GM12878 (cell line): ENCODE results near the gene SARDH. TPM values are rescaled to one million over a fixed set of nuclear protein-coding genes. Genes with fewer than 3 reads are reported as not detected.

Experiments used
- ATAC-seq: fragments of 200-7000 bp; cut with Tn5 transposase; 3 replicates; pipeline ENCODE4 v1.9.1; 2020; ENCODE audit warnings: mild to moderate bottlenecking, moderate library complexity
- BruUV-seq: library from RNA; stranded (reverse); fragments of 400-500 nt; replicated peaks from 2 replicates; lab custom pipeline; 2021; lab: Mats Ljungman, UMichigan
- CTCF ChIA-PET: fragments of 300-600 bp; sonication (Branson Sonifier 250); formaldehyde crosslinking; extraction: SDS; loops from one replicate; lab custom pipeline; 2021; ENCODE audit warnings: inconsistent platforms; lab: Yijun Ruan, JAX
- POLR2A ChIA-PET: fragments of 350-600 bp; formaldehyde crosslinking; extraction: SDS; loops from one replicate; lab custom pipeline; 2021; ENCODE audit warnings: inconsistent platforms; lab: Charles Lee
- RAD21 ChIA-PET: fragments of 300-600 bp; sonication (Branson Sonifier 250); formaldehyde crosslinking; loops from one replicate; lab custom pipeline; 2023; ENCODE audit warnings: antibody characterized with exemption; ENCODE audit not compliant: unreplicated experiment; lab: Charles Lee
- SMC1A ChIA-PET: fragments of 300-600 bp; sonication (Branson Sonifier 250); formaldehyde crosslinking; loops from one replicate; lab custom pipeline; 2023; ENCODE audit not compliant: unreplicated experiment, uncharacterized antibody; lab: Charles Lee
- DNase-seq: peaks from one replicate; pipeline ENCODE4 v3.0.0-alpha.2; 2011; ENCODE audit warnings: low read depth, low spot score
- FAIRE-seq: peaks from 3 replicates; lab custom pipeline; 2011; peaks lifted over from hg19 to GRCh38; lab: Jason Lieb, UNC
- H2AFZ ChIP-seq: 2 replicates; pipeline ENCODE4 v1.6.0; 2011; ENCODE audit warnings: low read depth, low read length, control low read depth; ENCODE audit not compliant: control insufficient read depth
- H3K27ac ChIP-seq: 2 replicates; pipeline ENCODE4 v1.5.1; 2011; ENCODE audit warnings: control low read depth; ENCODE audit not compliant: control insufficient read depth, insufficient read depth
- H3K27me3 ChIP-seq, 2 experiments: replicated peaks in 1 of 2; 2 replicates each; pipeline versions ENCODE4 v1.6.0 to v1.6.1; 2011; ENCODE audit warnings: low read length in 1 of 2; ENCODE audit not compliant: control insufficient read depth in 2 of 2, insufficient read depth in 2 of 2
- H3K36me3 ChIP-seq, 2 experiments: 2 replicates each; pipeline ENCODE4 v1.5.1; 2011; ENCODE audit warnings: low read length in 1 of 2; ENCODE audit not compliant: control insufficient read depth in 2 of 2, insufficient read depth in 2 of 2
- H3K4me1 ChIP-seq: 2 replicates; pipeline ENCODE4 v1.6.1; 2011; ENCODE audit warnings: mild to moderate bottlenecking, low read length, moderate library complexity, mixed read lengths; ENCODE audit not compliant: control insufficient read depth, insufficient read depth
- H3K4me2 ChIP-seq: 2 replicates; pipeline ENCODE4 v1.6.0; 2011; ENCODE audit warnings: control low read depth; ENCODE audit not compliant: control insufficient read depth, insufficient read depth
- H3K4me3 ChIP-seq: fragments of 200-600 bp; sonication (generic); 2 replicates; pipeline ENCODE4 v1.5.1; 2016
- H3K79me2 ChIP-seq: 2 replicates; pipeline ENCODE4 v1.6.0; 2011; ENCODE audit warnings: low read length; ENCODE audit not compliant: control insufficient read depth, insufficient read depth
- H3K9ac ChIP-seq: 2 replicates; pipeline ENCODE4 v1.8.0; 2011; ENCODE audit warnings: low read length, control low read depth, mixed read lengths; ENCODE audit not compliant: control insufficient read depth, insufficient read depth
- H3K9me3 ChIP-seq: replicated peaks from 3 replicates; pipeline ENCODE4 v1.5.1; 2011; ENCODE audit warnings: mild to moderate bottlenecking, low read length; ENCODE audit not compliant: control insufficient read depth, insufficient read depth
- H4K20me1 ChIP-seq: 2 replicates; pipeline ENCODE4 v1.6.0; 2011; ENCODE audit not compliant: control insufficient read depth, insufficient read depth
- BCL11A ChIP-seq: IDR thresholded peaks from 2 replicates; pipeline ENCODE4 v1.6.1; 2011; ENCODE audit warnings: low read depth, low read length
- BHLHE40 ChIP-seq, 2 experiments: fragments of 450-650 bp in 1 of 2; IDR thresholded peaks; 2 replicates each; pipeline ENCODE4 v1.6.1; 2011 to 2017; ENCODE audit warnings: low read depth in 2 of 2, borderline replicate concordance in 1 of 2, improper control_type of control experiment in 1 of 2, low read length in 1 of 2, mild to moderate bottlenecking in 1 of 2
- CBX3 ChIP-seq: fragments of 200-600 bp; sonication (generic); IDR thresholded peaks from 2 replicates; pipeline ENCODE4 v1.6.1; 2016; ENCODE audit warnings: low read depth, borderline replicate concordance
- ETV6 ChIP-seq, 2 experiments: fragments of 450-650 bp in 1 of 2; IDR thresholded peaks in 1 of 2; conservative IDR thresholded peaks in 1 of 2; 2 replicates each; pipeline ENCODE4 v1.6.1; 2014; ENCODE audit warnings: antibody characterized with exemption in 1 of 2, borderline replicate concordance in 1 of 2, low read depth in 1 of 2, mild to moderate bottlenecking in 1 of 2, moderate library complexity in 1 of 2
- LARP7 ChIP-seq: fragments of 450-650 bp; IDR thresholded peaks from 2 replicates; pipeline ENCODE4 v1.6.1; 2017; ENCODE audit warnings: mild to moderate bottlenecking
- MEF2A ChIP-seq: IDR thresholded peaks from 2 replicates; pipeline ENCODE4 v1.6.1; 2011; ENCODE audit warnings: low read depth, mild to moderate bottlenecking, low read length, moderate library complexity; ENCODE audit not compliant: insufficient read depth
- MYC ChIP-seq: IDR thresholded peaks from 2 replicates; pipeline ENCODE4 v1.6.1; 2011; ENCODE audit warnings: mild to moderate bottlenecking, low read length, moderate library complexity, inconsistent platforms; ENCODE audit not compliant: insufficient read depth, insufficient replicate concordance, insufficient read length, severe bottlenecking
- NR2C1 ChIP-seq: fragments of 450-650 bp; IDR thresholded peaks from 2 replicates; pipeline ENCODE4 v1.6.1; 2017; ENCODE audit warnings: antibody characterized with exemption, mild to moderate bottlenecking, moderate library complexity
- POLR2AphosphoS2 ChIP-seq: IDR thresholded peaks from 2 replicates; pipeline ENCODE4 v1.6.1; 2011; ENCODE audit warnings: low read depth, mild to moderate bottlenecking, low read length, improper control_type of control experiment, moderate library complexity
- RB1 ChIP-seq: fragments of 450-650 bp; formaldehyde crosslinking; IDR thresholded peaks from 2 replicates; pipeline ENCODE4 v1.6.1; 2017; ENCODE audit warnings: mild to moderate bottlenecking, borderline replicate concordance
- RFX5 ChIP-seq: IDR thresholded peaks from 2 replicates; pipeline ENCODE4 v1.6.1; 2011; ENCODE audit warnings: low read depth, low read length, improper control_type of control experiment
- SIN3A ChIP-seq: IDR thresholded peaks from 2 replicates; pipeline ENCODE4 v1.6.1; 2012; ENCODE audit warnings: low read depth, low read length, improper control_type of control experiment
- SREBF2 ChIP-seq: IDR thresholded peaks from 2 replicates; pipeline ENCODE4 v1.6.1; 2012; ENCODE audit warnings: mild to moderate bottlenecking, low read length
- SRF ChIP-seq, 2 experiments: IDR thresholded peaks; 2 replicates each; pipeline ENCODE4 v1.6.1; 2011; ENCODE audit warnings: low read depth in 2 of 2, low read length in 2 of 2, mild to moderate bottlenecking in 1 of 2, moderate library complexity in 1 of 2
- SUZ12 ChIP-seq: fragments of 200-600 bp; sonication (generic); IDR thresholded peaks from one replicate; pipeline ENCODE4 v1.6.1; 2018; ENCODE audit warnings: antibody characterized with exemption, mild to moderate bottlenecking; ENCODE audit not compliant: unreplicated experiment
- TAF1 ChIP-seq: IDR thresholded peaks from 2 replicates; pipeline ENCODE4 v1.6.1; 2011; ENCODE audit warnings: mild to moderate bottlenecking, low read depth, low read length, borderline replicate concordance
- TARDBP ChIP-seq: IDR thresholded peaks from 2 replicates; pipeline ENCODE4 v1.6.1; 2016; ENCODE audit warnings: borderline replicate concordance
- WGBS: methylation state at CpG from one replicate; pipeline ENCODE4 v1.1.6; 2016; ENCODE audit warnings: low lambda C conversion rate; ENCODE audit not compliant: insufficient replicate concordance, insufficient coverage; ENCODE audit errors: missing lambda C conversion rate; 5-methylcytosine and 5-hydroxymethylcytosine counted together
- in situ Hi-C: fragments of 300-500 bp; cut with MboI; formaldehyde crosslinking; loops from 9 replicates; pipeline ENCODE4 v1.14.3; 2018; ENCODE audit warnings: mixed read lengths
- intact Hi-C: fragments of 100-400 bp; cut with micrococcal nuclease; formaldehyde crosslinking; loops from one replicate; pipeline ENCODE4 v1.14.2; 2022; ENCODE audit not compliant: unreplicated experiment
- polyA plus RNA-seq, 11 experiments: library from polyadenylated mRNA; depleted of rRNA in 4 of 11; unstranded in 6 of 11; stranded (reverse) in 5 of 11; fragments of >200 nt; fragmentation: Nextera tagmentation in 4 of 11; fragmentation: Illumina TruSeq in 1 of 11; extraction: Ambion mirVana in 4 of 11; extraction: Trizol in 1 of 11; gene quantifications; 1 replicate in 1 of 11; 2 replicates in 10 of 11; pipeline versions ENCODE4 v1.2.1 to v1.2.3, GENCODE V29; 2011 to 2016; ENCODE audit warnings: inconsistent platforms in 2 of 11, missing spikeins in 2 of 11, low read depth in 1 of 11
- total RNA-seq, 4 experiments: library from RNA; depleted of rRNA in 3 of 4; stranded (reverse); fragments of >200 nt in 3 of 4; fragmentation: Illumina TruSeq in 1 of 4; extraction: Trizol in 1 of 4; gene quantifications; 2 replicates each; pipeline versions ENCODE4 v1.2.1 to v1.2.3, GENCODE V29; 2013 to 2021
- TF ChIP-seq, protein P1 (sequence below): IDR thresholded peaks from 2 replicates; pipeline ENCODE4 v1.6.1; 2011; ENCODE audit warnings: borderline replicate concordance, low read depth, mild to moderate bottlenecking, moderate library complexity, low read length; ENCODE audit not compliant: insufficient read depth, poor library complexity, severe bottlenecking
- TF ChIP-seq, protein P2 (sequence below): fragments of 450-650 bp; IDR thresholded peaks from 2 replicates; pipeline ENCODE4 v1.6.1; 2017; ENCODE audit warnings: borderline replicate concordance
- TF ChIP-seq, protein P3 (sequence below): IDR thresholded peaks from 2 replicates; pipeline ENCODE4 v1.6.1; 2012; ENCODE audit warnings: low read depth, low read length, improper control_type of control experiment

Gene SARDH
- total and polyA plus RNA-seq, 10 of the 15 experiments (the other 5 are each of a cell fraction or from before 2014, with no cell fraction given): 0.03 to 0.15 (median 0.10) TPM; not detected in 6

- ChIA-PET CTCF (interaction anchor here (2.2 kb wide), 1 partner anchor 13 kb away, joined by 9 read pairs; no protein-coding TSS in a partner anchor), SMC1A (no interaction called here), POLR2A (no interaction called here), RAD21 (no interaction called here)
- H3K79me2 ChIP-seq: no peaks in the 10 kb centered on the region
- peaks cover 22 to 32% of the 10 kb centered on the region in 2 experiments for H3K36me3 ChIP-seq
- no TSS peak for BruUV-seq
- in situ Hi-C loops: no loop called here
- H2AFZ ChIP-seq: no peak overlapping the region
- intact Hi-C loops: no loop called here
- ATAC-seq (no peak), FAIRE-seq (no peak), DNase-seq (no peak)
- H3K9me3 ChIP-seq: peaks cover 19% of the 10 kb centered on the region; the same call in 2 of the 3 replicates
- H3K4me2 ChIP-seq: no peak overlapping the region
- no peak overlapping the region for H3K9ac ChIP-seq
- no peak overlapping the region for H3K27ac ChIP-seq
- no peaks in the 10 kb centered on the region for H4K20me1 ChIP-seq
- no peaks in the 10 kb centered on the region for H3K27me3 ChIP-seq
- H3K4me3 ChIP-seq: no peak overlapping the region
- H3K4me1 ChIP-seq: no peaks in the 10 kb centered on the region
- TF ChIP-seq SRF (IDR thresholded peaks at IDR 0.05; ENCODE audit: low read depth in 2 of 2, low read length in 2 of 2) (no peak), RFX5 (no peak), NR2C1 (no peak), TARDBP (no peak), SIN3A (no peak), POLR2AphosphoS2 (no peak), SUZ12 (no peak), MEF2A (no peak), ETV6 (conservative IDR thresholded peaks at IDR 0.05 in 1 of 2, IDR thresholded peaks at IDR 0.05 in 1 of 2; ENCODE audit: borderline replicate concordance in 1 of 2, low read depth in 1 of 2) (no peak), MYC (no peak), RB1 (no peak), BHLHE40 (IDR thresholded peaks at IDR 0.05; ENCODE audit: borderline replicate concordance in 1 of 2, low read depth in 2 of 2, low read length in 1 of 2) (no peak), CBX3 (no peak), TAF1 (no peak), BCL11A (no peak), LARP7 (no peak), SREBF2 (no peak)
- TF ChIP-seq, protein P1, sequence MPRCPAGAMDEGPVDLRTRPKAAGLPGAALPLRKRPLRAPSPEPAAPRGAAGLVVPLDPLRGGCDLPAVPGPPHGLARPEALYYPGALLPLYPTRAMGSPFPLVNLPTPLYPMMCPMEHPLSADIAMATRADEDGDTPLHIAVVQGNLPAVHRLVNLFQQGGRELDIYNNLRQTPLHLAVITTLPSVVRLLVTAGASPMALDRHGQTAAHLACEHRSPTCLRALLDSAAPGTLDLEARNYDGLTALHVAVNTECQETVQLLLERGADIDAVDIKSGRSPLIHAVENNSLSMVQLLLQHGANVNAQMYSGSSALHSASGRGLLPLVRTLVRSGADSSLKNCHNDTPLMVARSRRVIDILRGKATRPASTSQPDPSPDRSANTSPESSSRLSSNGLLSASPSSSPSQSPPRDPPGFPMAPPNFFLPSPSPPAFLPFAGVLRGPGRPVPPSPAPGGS: no peak
- TF ChIP-seq, protein P2, sequence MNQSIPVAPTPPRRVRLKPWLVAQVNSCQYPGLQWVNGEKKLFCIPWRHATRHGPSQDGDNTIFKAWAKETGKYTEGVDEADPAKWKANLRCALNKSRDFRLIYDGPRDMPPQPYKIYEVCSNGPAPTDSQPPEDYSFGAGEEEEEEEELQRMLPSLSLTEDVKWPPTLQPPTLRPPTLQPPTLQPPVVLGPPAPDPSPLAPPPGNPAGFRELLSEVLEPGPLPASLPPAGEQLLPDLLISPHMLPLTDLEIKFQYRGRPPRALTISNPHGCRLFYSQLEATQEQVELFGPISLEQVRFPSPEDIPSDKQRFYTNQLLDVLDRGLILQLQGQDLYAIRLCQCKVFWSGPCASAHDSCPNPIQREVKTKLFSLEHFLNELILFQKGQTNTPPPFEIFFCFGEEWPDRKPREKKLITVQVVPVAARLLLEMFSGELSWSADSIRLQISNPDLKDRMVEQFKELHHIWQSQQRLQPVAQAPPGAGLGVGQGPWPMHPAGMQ: no peak
- TF ChIP-seq, protein P3, sequence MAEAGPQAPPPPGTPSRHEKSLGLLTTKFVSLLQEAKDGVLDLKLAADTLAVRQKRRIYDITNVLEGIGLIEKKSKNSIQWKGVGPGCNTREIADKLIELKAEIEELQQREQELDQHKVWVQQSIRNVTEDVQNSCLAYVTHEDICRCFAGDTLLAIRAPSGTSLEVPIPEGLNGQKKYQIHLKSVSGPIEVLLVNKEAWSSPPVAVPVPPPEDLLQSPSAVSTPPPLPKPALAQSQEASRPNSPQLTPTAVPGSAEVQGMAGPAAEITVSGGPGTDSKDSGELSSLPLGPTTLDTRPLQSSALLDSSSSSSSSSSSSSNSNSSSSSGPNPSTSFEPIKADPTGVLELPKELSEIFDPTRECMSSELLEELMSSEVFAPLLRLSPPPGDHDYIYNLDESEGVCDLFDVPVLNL: no peak
- 92% methylated on average over 17 of the region's 17 CpGs for WGBS
These were observed 31.4 kb upstream of the SARDH start for GRCh38 chr9:133769511-133770075.
